Left lobe of liver (tissue), 2 donors: ENCODE data around the gene ZNF311. TPM values are rescaled to one million over a fixed set of nuclear protein-coding genes. Genes with fewer than 3 reads are reported as not detected.
A peak's percentile ranks its signal among the peaks of the same experiment; 100 is the strongest.

ENCODE experiments used
- ATAC-seq: fragments of 200-7000 bp; cut with Tn5 transposase; one replicate; pipeline ENCODE4 v1.9.1; 2020; ENCODE audit warnings: mild to moderate bottlenecking, moderate library complexity
- DNase-seq: peaks from one replicate; pipeline ENCODE4 v3.0.0-alpha.2; 2020; ENCODE audit warnings: low spot score
- total RNA-seq: library from RNA; stranded (reverse); gene quantifications from one replicate; pipeline ENCODE4 v1.2.1, GENCODE V29; 2021
- donor health status: DM: no; HTN: no; CAD: no; lungs with moderate emphysema.
- donor health status: DM: no; HTN: yes; CAD: no.

ZNF311 gene
- total RNA-seq, result 0.68 TPM

DNA sequence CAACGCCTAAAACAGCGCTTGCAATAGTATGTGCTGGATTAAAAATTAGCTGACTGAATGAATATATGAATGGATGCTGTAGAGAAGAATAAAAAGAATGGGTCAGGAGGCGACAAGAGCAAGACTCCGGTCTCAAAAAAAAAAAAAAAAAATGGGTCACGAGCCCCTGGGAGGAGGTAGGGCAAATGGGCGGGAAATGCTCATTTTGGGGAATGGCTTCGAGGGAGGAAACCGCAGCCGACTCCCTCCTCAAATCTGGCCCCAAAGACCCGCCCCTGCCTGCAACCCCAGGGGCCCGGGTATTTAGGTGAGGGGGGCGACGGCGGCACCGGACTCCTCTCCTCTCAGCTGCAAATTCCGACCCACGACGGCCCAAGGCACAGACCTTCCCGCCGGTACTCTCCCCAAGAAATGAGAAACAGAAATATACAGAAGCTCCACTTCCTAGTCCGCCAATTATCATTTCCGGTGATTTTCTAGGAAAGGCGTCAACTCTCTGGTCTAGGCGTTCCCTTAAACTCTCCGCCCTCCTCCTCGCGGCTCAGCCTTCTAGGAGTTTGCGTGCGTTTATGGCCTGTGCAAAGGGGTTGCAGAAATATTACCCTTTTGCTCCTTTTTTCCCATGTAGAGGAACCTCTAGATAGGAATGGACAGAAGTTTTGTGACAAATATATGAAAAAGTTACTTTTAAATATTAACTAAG lies at the start of gene ZNF311:
TSS of gene ZNF311 (minus strand) at position 133 of the 703 bp plus-strand sequence. CDS start 1,361 bp downstream, outside the sequence.
- peak; percentile 98 for ATAC-seq
- DNase-seq, result no peak

DNA sequence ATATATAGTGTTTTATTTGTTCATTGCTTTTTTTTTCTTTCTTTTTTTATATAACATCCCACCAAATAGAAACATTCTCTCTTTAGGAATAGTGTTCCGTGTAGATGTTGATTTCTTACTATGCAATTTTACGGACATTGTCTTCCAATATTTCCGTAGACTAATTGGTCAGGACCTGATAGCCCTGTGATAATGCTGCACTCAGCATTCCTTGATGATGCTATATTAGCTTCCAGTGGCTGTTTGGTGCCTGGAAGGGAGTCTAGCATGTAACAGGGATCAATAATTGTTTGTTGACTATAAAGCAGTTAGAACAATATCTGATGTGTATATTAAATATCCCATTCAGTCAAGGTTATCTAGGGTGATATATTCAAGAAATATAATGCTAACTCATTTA lies 46.6 kb upstream of the ZNF311 start:
- DNase-seq (no peak), ATAC-seq (no peak)

- ATAC-seq, result no peak
- no peak for DNase-seq
These were observed 40.0 kb upstream of the ZNF311 start, which contains the start of gene OR2W1 for GRCh38 chr6:29045075-29045474. Gene OR2W1 (minus strand): TSS chr6:29045175. CDS start chr6:29045175, 0 bp downstream.

DNA sequence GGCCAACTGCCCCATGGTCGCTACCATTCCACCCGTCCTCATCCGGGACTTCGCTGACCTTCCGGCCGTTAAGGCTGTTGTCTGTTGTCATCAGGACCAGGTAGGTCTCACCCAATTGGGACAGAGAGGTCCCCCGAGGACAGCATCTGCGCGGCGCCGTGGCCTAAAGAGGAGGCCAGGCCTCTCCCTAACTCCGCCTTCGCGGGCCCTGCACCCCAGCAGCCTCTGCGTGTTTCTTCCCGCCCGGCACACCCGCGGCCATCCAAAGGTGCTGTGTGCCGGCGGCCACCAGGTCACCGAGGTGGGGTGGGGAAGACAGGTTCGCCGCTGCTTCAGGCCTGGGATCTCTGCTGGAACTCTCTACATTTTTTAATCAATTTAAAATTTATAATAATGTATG lies 30.8 kb upstream of the ZNF311 start:
- ATAC-seq (no peak), DNase-seq (no peak)

DNA sequence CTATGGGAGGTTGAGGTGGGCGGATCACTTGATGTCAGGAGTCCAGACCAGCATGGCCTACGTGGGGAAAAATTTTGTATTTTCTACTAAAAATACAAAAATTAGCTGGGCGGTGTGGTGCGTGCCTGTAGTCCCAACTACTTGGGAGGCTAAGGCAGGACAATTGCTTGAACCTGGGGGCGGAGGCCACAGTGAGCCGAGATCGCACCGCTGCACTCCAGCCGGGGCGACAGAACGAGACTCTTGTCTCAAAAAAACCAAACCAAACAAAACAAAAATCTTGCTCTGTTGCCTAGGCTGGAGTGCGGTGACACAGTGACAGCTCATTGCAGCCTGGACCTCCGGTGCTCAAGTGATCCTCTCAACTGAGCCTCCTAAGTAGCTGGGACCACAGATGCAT lies 23.7 kb upstream of the ZNF311 start:
- no peak for ATAC-seq
- no peak for DNase-seq

- DNase-seq (no peak), ATAC-seq (no peak)
These were observed 20.9 kb upstream of the ZNF311 start for GRCh38 chr6:29025927-29026585.

GRCh38 chr6:29021434-29021833 lies 16.3 kb upstream of the ZNF311 start:
- ATAC-seq (no peak), DNase-seq (no peak)

- no peak for DNase-seq
These were observed 14.5 kb upstream of the ZNF311 start for GRCh38 chr6:29019629-29020028.

GRCh38 chr6:29017428-29017802 lies 12.3 kb upstream of the ZNF311 start:
- ATAC-seq, result no peak
- no peak for DNase-seq

More at GRCh38 chr6:29019629-29020028, 14.5 kb upstream of the ZNF311 start:
- no peak for ATAC-seq

DNA sequence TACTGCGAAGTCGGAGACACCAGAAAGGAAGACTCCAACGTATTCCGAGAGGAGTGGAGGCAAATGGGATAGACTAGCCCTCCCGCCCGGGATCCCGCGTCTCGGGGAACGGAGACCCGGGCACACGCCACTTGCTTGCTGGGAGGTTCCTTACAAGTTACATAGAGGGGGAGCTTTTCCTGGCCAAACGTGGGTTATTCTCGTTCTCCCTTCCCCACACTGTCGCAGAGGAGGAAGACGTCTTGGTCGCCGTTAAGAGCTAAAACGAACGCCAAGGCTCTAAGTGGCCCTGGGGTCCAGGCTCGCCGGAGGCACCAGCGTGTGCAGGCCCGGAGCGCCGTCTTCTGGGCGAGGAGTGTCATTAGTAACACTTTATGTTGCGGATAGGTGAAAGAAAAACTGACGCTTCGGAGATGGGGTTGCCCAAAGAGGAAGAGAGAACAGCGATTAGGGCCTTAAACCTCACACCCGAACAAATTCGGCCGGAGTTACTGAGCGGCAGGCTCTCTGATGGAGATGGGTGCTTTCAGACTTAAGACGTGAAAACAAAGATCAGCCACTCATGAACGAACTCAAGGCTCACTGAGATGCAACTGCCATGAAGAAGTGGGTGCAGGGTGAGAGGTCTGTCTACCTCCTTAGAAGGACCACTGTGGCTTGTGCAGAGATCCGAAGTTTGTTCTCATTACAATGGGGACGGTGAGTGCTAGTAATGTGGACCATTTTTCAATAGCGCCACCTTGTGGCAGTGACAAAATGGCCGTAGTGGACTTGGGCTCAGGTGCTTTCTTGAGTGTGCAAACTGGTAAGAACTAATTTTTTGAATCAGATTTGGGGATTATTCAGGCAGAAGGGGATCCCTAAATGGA lies 11.7 kb upstream of the ZNF311 start:
- peak; percentile 96 for ATAC-seq
- peak; percentile 81 for DNase-seq

DNA sequence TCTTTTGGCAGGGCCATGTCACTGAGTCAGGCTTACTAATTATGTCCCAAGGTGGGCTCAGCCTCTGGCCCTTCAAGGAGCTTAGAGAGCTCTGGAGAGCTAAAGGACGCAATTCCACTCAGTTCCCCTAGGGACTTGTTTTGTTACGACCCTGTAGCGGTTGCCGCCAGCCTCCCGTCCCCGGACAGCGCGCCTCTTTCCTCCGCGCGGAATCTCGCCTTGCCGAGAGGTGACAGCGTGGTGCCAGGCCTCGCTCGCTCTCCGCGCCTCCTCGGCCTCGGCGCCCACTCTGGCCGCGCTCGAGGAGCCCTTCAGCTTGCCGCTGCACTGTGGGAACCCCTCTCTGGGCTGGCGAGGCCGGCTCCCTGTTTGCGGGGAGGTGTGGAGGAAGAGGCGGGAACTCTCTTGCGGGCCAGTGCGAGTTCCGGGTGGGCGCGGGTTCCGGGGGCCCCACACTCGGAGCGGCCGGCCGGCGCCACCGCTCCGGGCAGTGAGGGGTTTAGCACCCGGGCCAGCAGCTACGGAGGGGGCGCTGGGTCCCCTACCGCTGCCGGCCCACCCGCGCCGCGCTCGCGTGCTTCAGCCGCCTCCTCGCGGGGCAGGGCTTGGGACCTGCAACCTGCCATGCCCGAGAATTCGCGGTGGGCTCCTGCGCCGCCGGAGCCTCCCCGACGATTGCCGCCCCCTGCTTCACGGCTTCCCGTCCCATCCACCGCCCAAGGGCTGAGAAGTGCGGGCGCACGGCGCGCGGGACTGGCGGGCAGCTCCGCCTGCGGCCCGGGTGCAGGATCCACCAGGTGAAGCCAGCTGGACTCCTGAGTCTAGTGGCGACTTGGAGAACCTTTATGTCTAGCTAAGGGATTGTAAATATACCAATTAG lies 9.9 kb upstream of the ZNF311 start:
- DNase-seq, result no peak
- no peak for ATAC-seq

- DNase-seq, result no peak
These were observed 6.2 kb upstream of the ZNF311 start for GRCh38 chr6:29011276-29011734.

GRCh38 chr6:29009358-29009757 lies 4.2 kb upstream of the ZNF311 start:
- ATAC-seq (no peak), DNase-seq (no peak)

More at GRCh38 chr6:29011276-29011734, 6.2 kb upstream of the ZNF311 start:
- peak; percentile 42 for ATAC-seq

DNA sequence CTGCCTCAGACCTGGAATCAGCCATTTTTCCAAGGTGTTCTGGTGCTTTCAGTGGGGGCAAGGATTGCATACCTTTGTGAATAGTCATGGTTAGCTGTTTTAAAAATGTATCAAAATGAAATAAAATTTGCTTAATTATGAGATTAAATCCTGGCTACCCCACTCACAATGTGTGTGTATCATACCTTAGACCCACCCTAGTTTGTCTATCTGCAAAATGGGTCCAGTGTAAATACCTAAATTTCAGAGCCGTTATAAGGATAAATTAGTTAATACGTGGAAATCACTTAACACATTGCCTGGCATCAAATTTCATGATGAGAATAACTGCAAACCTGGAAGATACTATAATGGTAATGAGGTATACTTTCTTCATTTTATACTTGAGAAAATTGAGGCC lies 3.0 kb upstream of the ZNF311 start:
- ATAC-seq, result no peak
- no peak for DNase-seq

DNA sequence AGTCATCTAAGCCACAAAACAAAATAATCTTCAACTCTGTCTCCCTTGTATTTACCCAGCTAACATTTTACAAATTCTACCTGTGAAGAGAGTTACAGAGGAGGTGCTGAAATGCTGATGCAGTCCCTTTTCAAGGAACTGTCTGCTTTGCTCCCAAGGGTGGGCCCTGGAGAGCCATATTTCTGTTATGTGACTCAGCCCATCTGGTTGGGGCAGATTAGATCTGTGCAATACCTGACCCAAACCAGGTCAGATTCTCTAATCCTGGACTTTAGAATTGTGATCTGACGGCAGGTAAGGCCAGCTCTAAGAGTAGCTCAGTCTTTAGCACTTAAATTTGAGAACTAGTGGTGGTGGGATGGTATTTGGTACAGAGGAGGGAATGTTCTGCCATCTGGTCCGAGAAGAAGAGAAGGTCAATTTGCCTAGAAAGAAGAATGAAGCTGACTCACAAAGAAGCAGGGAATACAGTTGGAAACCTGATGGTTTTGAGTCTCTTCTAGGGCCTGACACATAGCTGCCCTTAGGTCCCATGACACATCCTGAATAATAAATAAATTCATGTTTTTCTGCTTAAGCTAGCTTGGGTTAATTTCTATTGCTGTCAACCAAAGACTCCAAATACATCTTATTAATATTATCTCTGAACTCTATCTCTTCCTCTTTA lies 8.1 kb downstream of the ZNF311 start:
- DNase-seq (no peak), ATAC-seq (no peak)

DNA sequence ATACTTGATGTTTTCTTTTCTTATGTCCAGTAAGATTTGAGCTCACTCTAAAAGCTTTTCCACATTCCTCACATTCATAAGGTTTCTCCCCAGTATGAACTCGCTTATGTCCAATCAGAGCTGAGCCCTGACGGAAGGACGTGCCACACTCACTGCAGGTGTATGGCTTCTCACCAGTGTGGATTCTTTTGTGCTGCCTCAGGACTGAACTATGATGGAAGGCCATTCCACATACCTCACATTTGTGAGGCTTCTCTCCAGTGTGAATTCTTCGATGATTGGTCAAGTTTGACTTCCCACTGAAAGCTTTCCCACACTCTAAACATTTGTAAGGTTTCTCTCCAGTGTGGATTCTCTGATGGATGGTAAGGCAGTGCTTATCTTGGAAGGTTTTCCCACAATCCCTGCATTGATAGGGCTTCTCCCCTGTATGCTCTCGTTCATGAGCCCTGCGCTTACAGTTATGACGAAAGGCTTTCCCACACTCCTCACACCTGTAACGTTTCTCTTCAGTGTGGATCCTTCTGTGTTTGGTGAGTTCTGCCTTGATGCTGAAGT lies 9.9 kb downstream of the ZNF311 start:
- DNase-seq (no peak), ATAC-seq (no peak)

GRCh38 chr6:28988536-28989311 lies 16.4 kb downstream of the ZNF311 start:
- peak; percentile 50 for DNase-seq

GRCh38 chr6:28985462-28986164 lies 19.5 kb downstream of the ZNF311 start:
- ATAC-seq, result peak; percentile 84
- peak; percentile 82 for DNase-seq

More at GRCh38 chr6:28988536-28989311, 16.4 kb downstream of the ZNF311 start:
- peak; percentile 17 for ATAC-seq
